Nephron progenitor cell (in vitro differentiated cells): Measurements from ENCODE around the gene SOX14.
A peak's percentile ranks its signal among the peaks of the same experiment; 100 is the strongest.

Experiments
- DNase-seq: peaks from one replicate; pipeline ENCODE4 v3.0.0; 2021
- H3K27ac Mint-ChIP-seq: 2 replicates; pipeline ENCODE4 v1.8.0; 2021; ENCODE audit warnings: mild to moderate bottlenecking, moderate library complexity, mixed read lengths
- H3K27me3 Mint-ChIP-seq: 2 replicates; pipeline ENCODE4 v1.8.0; 2021; ENCODE audit warnings: mild to moderate bottlenecking, low read depth, mixed read lengths; ENCODE audit not compliant: poor library complexity
- H3K36me3 Mint-ChIP-seq: 2 replicates; pipeline ENCODE4 v1.8.0; 2021; ENCODE audit warnings: low read depth, mixed read lengths
- H3K4me1 Mint-ChIP-seq: 2 replicates; pipeline ENCODE4 v1.8.0; 2021; ENCODE audit warnings: mixed read lengths
- H3K4me3 Mint-ChIP-seq: 2 replicates; pipeline ENCODE4 v1.8.0; 2021; ENCODE audit warnings: mild to moderate bottlenecking, moderate library complexity, mixed read lengths
- H3K9me3 Mint-ChIP-seq: 2 replicates; pipeline ENCODE4 v1.8.0; 2021; ENCODE audit warnings: mild to moderate bottlenecking, moderate library complexity, mixed read lengths
- CTCF ChIP-seq: fragments of 200-600 bp; sonication (generic); IDR thresholded peaks from 2 replicates; pipeline ENCODE4 v1.5.0; 2021; ENCODE audit warnings: antibody characterized with exemption

Gene SOX14

GRCh38 chr3:137789236-137789635 lies 25.1 kb downstream of the SOX14 start:
- peaks cover 3% of the 10 kb centered on the region for H3K9me3 Mint-ChIP-seq

GRCh38 chr3:137792626-137793271 lies 28.6 kb downstream of the SOX14 start:
- Mint-ChIP-seq H3K4me1 (peaks cover under 1% of the 10 kb centered on the region), H3K36me3 (no peaks in the 10 kb centered on the region), H3K27me3 (peaks cover 11% of the 10 kb centered on the region), H3K4me3 (no peak overlapping the region), H3K27ac (no peak overlapping the region), H3K9me3 (peaks cover 3% of the 10 kb centered on the region)
- DNase-seq = no peak
- peak; percentile 37 for TF ChIP-seq CTCF

More at GRCh38 chr3:137789236-137789635, 25.1 kb downstream of the SOX14 start:
- Mint-ChIP-seq H3K36me3 (no peaks in the 10 kb centered on the region), H3K27ac (no peak overlapping the region), H3K4me1 (peaks cover 6% of the 10 kb centered on the region), H3K27me3 (peaks cover 9% of the 10 kb centered on the region), H3K4me3 (no peak overlapping the region)
- DNase-seq = no peak
- no peak for TF ChIP-seq CTCF

GRCh38 chr3:137796993-137797392 lies 32.9 kb downstream of the SOX14 start:
- H3K27ac Mint-ChIP-seq = no peak overlapping the region
- H3K4me1 Mint-ChIP-seq = no peaks in the 10 kb centered on the region
- H3K27me3 Mint-ChIP-seq = peaks cover 3% of the 10 kb centered on the region
- no peak for TF ChIP-seq CTCF
- no peaks in the 10 kb centered on the region for H3K36me3 Mint-ChIP-seq
- peaks cover 3% of the 10 kb centered on the region for H3K9me3 Mint-ChIP-seq
- no peak overlapping the region for H3K4me3 Mint-ChIP-seq
- no peak for DNase-seq

- Mint-ChIP-seq H3K4me3 (no peak overlapping the region), H3K9me3 (peaks cover 16% of the 10 kb centered on the region), H3K27ac (no peak overlapping the region), H3K4me1 (peaks cover 6% of the 10 kb centered on the region), H3K36me3 (no peaks in the 10 kb centered on the region), H3K27me3 (peaks cover 5% of the 10 kb centered on the region)
- DNase-seq = no peak
- no peak for TF ChIP-seq CTCF
These were observed 39.1 kb downstream of the SOX14 start for GRCh38 chr3:137803215-137803614.

- Mint-ChIP-seq H3K9me3 (peaks cover 14% of the 10 kb centered on the region), H3K4me1 (peaks cover 13% of the 10 kb centered on the region), H3K36me3 (no peaks in the 10 kb centered on the region), H3K27me3 (peaks cover 10% of the 10 kb centered on the region), H3K4me3 (peak overlapping the region; percentile 2), H3K27ac (peak overlapping the region; percentile 40)
- peak; percentile 13 for DNase-seq
- TF ChIP-seq CTCF = no peak
These were observed 43.9 kb downstream of the SOX14 start for GRCh38 chr3:137807998-137808397.

GRCh38 chr3:137809509-137809908 lies 45.4 kb downstream of the SOX14 start:
- H3K4me1 Mint-ChIP-seq = peaks cover 13% of the 10 kb centered on the region
- no peak for DNase-seq
- H3K27me3 Mint-ChIP-seq = peaks cover 7% of the 10 kb centered on the region
- H3K9me3 Mint-ChIP-seq = peaks cover 3% of the 10 kb centered on the region
- H3K27ac Mint-ChIP-seq = no peak overlapping the region
- no peaks in the 10 kb centered on the region for H3K36me3 Mint-ChIP-seq
- no peak for TF ChIP-seq CTCF
- no peak overlapping the region for H3K4me3 Mint-ChIP-seq
